NCI-H526 treated with DMSO at 0.1 percent for 48 hours (cell line): Measurements from ENCODE around the gene TBCEL.

Experiments used
- DNase-seq: peaks from one replicate; lab custom pipeline; 2025; lab: John Stamatoyannopoulos, UW

TBCEL gene

GRCh38 chr11:121138259-121138658 is 114.4 kb downstream of the TBCEL start:
- no peak for DNase-seq

GRCh38 chr11:121140369-121140768 is 116.5 kb downstream of the TBCEL start:
- no peak for DNase-seq
